Smooth muscle cell (in vitro differentiated cells): Measurements from ENCODE around the gene NKD1. TPM values are rescaled to one million over a fixed set of nuclear protein-coding genes. Genes with fewer than 3 reads are reported as not detected.

Experiments
- DNase-seq: peaks from one replicate; lab custom pipeline; 2025; ENCODE audit not compliant: unreplicated experiment; lab: John Stamatoyannopoulos, UW
- H2AFZ ChIP-seq: fragments of 200-600 bp; sonication (generic); 2 replicates; pipeline ENCODE4 v1.6.0; 2016; ENCODE audit warnings: antibody characterized with exemption, low read depth, mild to moderate bottlenecking
- H3F3A ChIP-seq: fragments of 200-600 bp; sonication (generic); 2 replicates; pipeline ENCODE4 v1.6.0; 2017; ENCODE audit warnings: antibody characterized with exemption, low read depth
- H3K27ac ChIP-seq: fragments of 200-600 bp; sonication (generic); 2 replicates; pipeline ENCODE4 v1.5.1; 2016; ENCODE audit warnings: low read depth, mild to moderate bottlenecking
- H3K27me3 ChIP-seq: fragments of 200-600 bp; sonication (generic); 2 replicates; pipeline ENCODE4 v1.6.1; 2016; ENCODE audit warnings: low read depth, mild to moderate bottlenecking
- H3K36me3 ChIP-seq: fragments of 200-600 bp; sonication (generic); 2 replicates; pipeline ENCODE4 v1.5.1; 2016; ENCODE audit warnings: low read depth
- H3K4me1 ChIP-seq: fragments of 200-600 bp; sonication (generic); 2 replicates; pipeline ENCODE4 v1.5.1; 2016; ENCODE audit warnings: low read depth
- H3K4me2 ChIP-seq: fragments of 200-600 bp; sonication (generic); 2 replicates; pipeline ENCODE4 v1.6.0; 2016; ENCODE audit warnings: mild to moderate bottlenecking
- H3K4me3 ChIP-seq: fragments of 200-600 bp; sonication (generic); 2 replicates; pipeline ENCODE4 v1.5.1; 2016; ENCODE audit warnings: mild to moderate bottlenecking
- H3K79me2 ChIP-seq: fragments of 200-600 bp; sonication (generic); 2 replicates; pipeline ENCODE4 v1.6.0; 2016; ENCODE audit warnings: low read depth, mild to moderate bottlenecking
- H3K9ac ChIP-seq: fragments of 200-600 bp; sonication (generic); 2 replicates; pipeline ENCODE4 v1.6.0; 2016; ENCODE audit warnings: low read depth
- H3K9me3 ChIP-seq: fragments of 200-600 bp; sonication (generic); replicated peaks from 2 replicates; pipeline ENCODE4 v1.5.1; 2016; ENCODE audit warnings: low read depth
- H4K20me1 ChIP-seq: fragments of 200-600 bp; sonication (generic); 2 replicates; pipeline ENCODE4 v1.6.0; 2016; ENCODE audit warnings: low read depth
- CTCF ChIP-seq: fragments of 200-600 bp; sonication (generic); IDR thresholded peaks from 2 replicates; pipeline ENCODE4 v1.5.1; 2017; ENCODE audit warnings: borderline replicate concordance, mild to moderate bottlenecking, antibody characterized with exemption; ENCODE audit not compliant: insufficient read depth, poor library complexity, severe bottlenecking
- WGBS: methylation state at CpG from one replicate; pipeline ENCODE4 v1.1.7; 2016; ENCODE audit warnings: low lambda C conversion rate; 5-methylcytosine and 5-hydroxymethylcytosine counted together
- polyA plus RNA-seq: library from polyadenylated mRNA; unstranded; fragments of >200 nt; fragmentation: Nextera tagmentation; extraction: Ambion mirVana; gene quantifications from 2 replicates; pipeline ENCODE4 v1.2.1, GENCODE V29; 2016
- total RNA-seq: library from RNA; depleted of rRNA; stranded (reverse); fragments of >200 nt; gene quantifications from 2 replicates; pipeline ENCODE4 v1.2.3, GENCODE V29; 2014

Gene NKD1
- total and polyA plus RNA-seq, 2 experiments from 2014 or later = 4.5 to 18.8 TPM

GRCh38 chr16:50557046-50557445, 8.8 kb downstream of the NKD1 start:
- DNase-seq = no peak
- no peaks in the 10 kb centered on the region for H3F3A ChIP-seq
- peaks cover 9% of the 10 kb centered on the region for H3K79me2 ChIP-seq
- no peaks in the 10 kb centered on the region for H3K27me3 ChIP-seq
- TF ChIP-seq CTCF = no peak
- no peaks in the 10 kb centered on the region for H3K36me3 ChIP-seq
- H2AFZ ChIP-seq = no peak overlapping the region
- H3K4me3 ChIP-seq = no peak overlapping the region
- H3K4me1 ChIP-seq = no peaks in the 10 kb centered on the region
- H3K9ac ChIP-seq = no peak overlapping the region
- no peak overlapping the region for H3K4me2 ChIP-seq
- peaks cover 29% of the 10 kb centered on the region for H4K20me1 ChIP-seq
- 80% methylated on average over 2 of the region's 2 CpGs for WGBS
- H3K9me3 ChIP-seq = no peaks in the 10 kb centered on the region
- H3K27ac ChIP-seq = no peak overlapping the region

- no peaks in the 10 kb centered on the region for H3K27me3 ChIP-seq
- H3F3A ChIP-seq = no peaks in the 10 kb centered on the region
- H3K27ac ChIP-seq = no peak overlapping the region
- no peak overlapping the region for H3K9ac ChIP-seq
- WGBS = 92% methylated on average over 1 of the region's 1 CpG
- H2AFZ ChIP-seq = no peak overlapping the region
- H3K36me3 ChIP-seq = no peaks in the 10 kb centered on the region
- H3K4me1 ChIP-seq = no peaks in the 10 kb centered on the region
- H4K20me1 ChIP-seq = peaks cover 28% of the 10 kb centered on the region
- TF ChIP-seq CTCF = no peak
- H3K4me3 ChIP-seq = no peak overlapping the region
- H3K4me2 ChIP-seq = no peak overlapping the region
- no peak for DNase-seq
- H3K9me3 ChIP-seq = no peaks in the 10 kb centered on the region
- H3K79me2 ChIP-seq = peaks cover 9% of the 10 kb centered on the region
Measured at GRCh38 chr16:50558913-50559312, 10.7 kb downstream of the NKD1 start.

DNA sequence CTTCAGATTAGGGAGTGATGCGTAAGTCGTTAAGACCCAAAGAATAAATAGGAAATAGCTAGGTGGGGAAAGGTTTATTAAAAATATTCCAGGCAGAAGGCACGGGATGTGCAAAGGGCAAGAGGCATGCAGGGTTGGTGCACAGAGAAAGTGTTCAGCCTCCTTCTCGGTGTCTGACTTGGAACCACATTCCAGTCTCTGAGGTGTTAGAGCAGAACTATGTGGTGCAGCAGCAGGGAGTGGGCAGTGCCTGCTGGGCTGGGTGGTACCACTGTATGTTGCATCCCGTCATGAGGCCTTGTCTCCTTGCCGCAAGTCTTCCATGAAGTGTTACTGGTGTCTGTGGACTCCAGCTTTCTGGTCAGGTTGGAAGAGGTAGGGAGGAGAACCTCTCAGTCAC, 11.1 kb downstream of the NKD1 start:
- Histone ChIP-seq H3K36me3 (no peaks in the 10 kb centered on the region), H3K27me3 (no peaks in the 10 kb centered on the region), H3K4me3 (no peak overlapping the region), H3K9ac (no peak overlapping the region), H4K20me1 (peaks cover 25% of the 10 kb centered on the region), H3F3A (no peaks in the 10 kb centered on the region), H3K27ac (no peak overlapping the region), H3K9me3 (no peaks in the 10 kb centered on the region), H3K4me1 (no peaks in the 10 kb centered on the region), H3K79me2 (peaks cover 9% of the 10 kb centered on the region), H2AFZ (no peak overlapping the region), H3K4me2 (no peak overlapping the region)
- TF ChIP-seq CTCF = no peak
- 96% methylated on average over 6 of the region's 6 CpGs for WGBS
- DNase-seq = no peak

- Histone ChIP-seq H3K4me1 (no peaks in the 10 kb centered on the region), H3K79me2 (peaks cover 9% of the 10 kb centered on the region)
- WGBS = 93% methylated on average over 13 of the region's 13 CpGs
Measured at GRCh38 chr16:50559804-50560514, 11.8 kb downstream of the NKD1 start.

More at GRCh38 chr16:50559804-50560514, 11.8 kb downstream of the NKD1 start:
- H3K27me3 ChIP-seq = no peaks in the 10 kb centered on the region
- H3F3A ChIP-seq = no peaks in the 10 kb centered on the region
- H3K9me3 ChIP-seq = no peaks in the 10 kb centered on the region
- no peak overlapping the region for H3K27ac ChIP-seq
- no peak for TF ChIP-seq CTCF
- H3K9ac ChIP-seq = no peak overlapping the region
- no peak overlapping the region for H3K4me2 ChIP-seq
- no peaks in the 10 kb centered on the region for H3K36me3 ChIP-seq
- DNase-seq = no peak
- peaks cover 25% of the 10 kb centered on the region for H4K20me1 ChIP-seq
- H2AFZ ChIP-seq = no peak overlapping the region
- H3K4me3 ChIP-seq = no peak overlapping the region
